GM20431 (cell line): Measurements from ENCODE around the gene TRIM44.
"Not testable (repeated sequence)": the region's sequence is repeated elsewhere in the genome, so short reads cannot be mapped to it uniquely, and the experiment has no call there.

Experiments
- in situ Hi-C: fragments of 300-500 bp; cut with MseI, MboI; formaldehyde crosslinking; loops from one replicate; pipeline ENCODE4 v1.15.0; 2020; ENCODE audit warnings: low sequenced_read_pairs; ENCODE audit not compliant: unreplicated experiment

Gene TRIM44

DNA sequence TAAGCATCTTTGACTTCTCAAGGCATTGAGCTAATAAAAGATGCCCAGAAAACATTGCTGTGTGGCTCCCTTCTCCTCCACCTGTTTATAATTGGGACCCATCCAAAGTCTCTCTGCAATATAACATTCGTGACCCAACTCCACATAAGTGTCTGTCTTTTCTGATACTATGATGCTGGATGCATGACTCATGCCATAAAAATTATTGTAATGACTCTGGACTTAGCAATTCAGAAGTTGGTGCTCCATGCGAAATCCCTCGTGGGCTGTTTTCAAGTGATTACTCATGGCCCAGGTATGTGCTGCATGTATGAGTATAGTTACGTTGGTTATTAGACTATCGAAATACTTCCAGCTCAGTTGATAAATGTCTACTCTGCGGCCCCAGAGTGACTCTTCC lies 32.7 kb upstream of the TRIM44 start:
- in situ Hi-C loops: no loop called here

DNA sequence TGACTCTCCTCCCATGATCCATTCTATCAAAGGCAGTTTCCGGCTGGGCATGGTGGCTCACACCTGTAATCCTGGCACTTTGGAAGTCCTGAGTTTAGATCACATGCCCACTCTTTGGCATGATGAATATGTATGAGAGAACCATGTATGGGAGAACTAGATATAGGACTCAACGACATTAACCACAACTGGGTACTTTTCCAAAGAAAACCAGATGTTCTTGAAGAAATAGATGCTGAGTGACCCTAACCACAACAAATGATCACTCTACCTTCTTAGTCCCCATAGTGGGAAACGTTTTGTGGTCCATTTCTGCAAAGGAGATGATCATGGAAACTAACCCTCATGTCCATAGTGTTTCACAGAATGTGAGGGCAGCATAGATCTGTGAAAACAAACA lies 30.7 kb upstream of the TRIM44 start:
- in situ Hi-C loops: no loop called here

DNA sequence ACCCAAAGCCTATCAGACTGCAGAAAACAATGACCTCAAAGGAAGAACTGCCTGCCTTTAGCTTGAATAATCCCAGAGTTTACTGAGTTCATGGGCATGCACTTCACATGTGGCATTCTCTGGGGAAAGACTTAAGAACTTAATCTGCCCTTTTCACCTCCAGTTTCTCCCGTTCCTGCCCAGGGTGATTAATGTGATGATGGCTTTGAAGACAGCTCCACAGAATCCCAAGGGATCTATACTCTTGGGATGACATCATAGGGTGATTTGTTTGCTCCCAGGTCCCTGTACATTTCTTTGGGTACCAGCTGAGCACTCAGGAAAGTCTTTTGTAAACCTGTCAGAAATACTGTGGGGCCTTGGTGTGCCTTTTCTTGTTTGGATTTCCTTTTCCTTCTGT lies 30.3 kb upstream of the TRIM44 start:
- in situ Hi-C loops: no loop called here

DNA sequence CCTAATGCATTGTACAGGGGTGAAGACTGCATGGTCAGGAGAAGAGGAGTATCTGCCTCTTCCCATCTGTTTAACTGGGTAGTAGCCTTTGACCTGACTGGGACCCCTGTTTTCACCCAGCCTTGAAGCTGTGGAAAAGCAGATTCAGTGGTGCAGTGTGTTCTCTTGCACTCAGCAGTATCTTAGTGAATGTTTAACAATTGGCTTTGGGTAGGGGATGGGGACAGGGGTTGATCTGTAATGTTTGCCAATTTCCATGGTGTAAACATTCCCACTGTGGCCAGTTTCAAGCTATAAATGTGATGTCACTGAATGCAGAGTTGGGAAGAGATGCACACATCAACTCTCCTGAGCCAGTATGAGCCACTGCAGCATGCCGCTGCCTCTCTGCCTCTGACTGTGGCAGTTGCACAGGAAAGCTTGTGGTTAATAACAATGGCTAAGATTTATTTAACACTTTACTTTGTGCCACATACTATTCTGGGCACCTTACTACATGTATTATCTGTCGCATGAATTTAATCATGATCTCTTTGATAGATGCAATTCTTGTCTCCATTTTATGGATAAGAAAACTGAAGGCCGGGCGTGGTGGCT lies 28.6 kb upstream of the TRIM44 start:
- in situ Hi-C loops: no loop called here

DNA sequence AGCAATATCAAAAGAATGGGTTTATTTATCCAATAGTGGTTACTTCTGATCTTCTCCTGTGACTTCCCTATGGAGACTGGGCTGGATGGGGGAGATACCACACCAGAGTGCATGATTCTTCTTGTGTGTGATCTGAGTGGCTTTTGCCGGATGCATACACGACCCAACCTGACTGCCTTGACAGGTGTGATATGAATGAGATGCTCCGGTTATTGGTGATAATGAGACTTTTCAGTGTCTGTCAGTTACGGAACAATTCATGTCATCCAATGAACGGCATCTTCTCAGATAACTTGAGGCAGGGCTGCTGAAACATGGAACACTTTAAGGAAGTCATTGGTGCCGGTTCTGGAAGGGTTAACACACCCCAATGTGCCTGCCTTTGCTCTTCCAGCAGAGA lies 26.6 kb upstream of the TRIM44 start:
- in situ Hi-C loops: no loop called here

DNA sequence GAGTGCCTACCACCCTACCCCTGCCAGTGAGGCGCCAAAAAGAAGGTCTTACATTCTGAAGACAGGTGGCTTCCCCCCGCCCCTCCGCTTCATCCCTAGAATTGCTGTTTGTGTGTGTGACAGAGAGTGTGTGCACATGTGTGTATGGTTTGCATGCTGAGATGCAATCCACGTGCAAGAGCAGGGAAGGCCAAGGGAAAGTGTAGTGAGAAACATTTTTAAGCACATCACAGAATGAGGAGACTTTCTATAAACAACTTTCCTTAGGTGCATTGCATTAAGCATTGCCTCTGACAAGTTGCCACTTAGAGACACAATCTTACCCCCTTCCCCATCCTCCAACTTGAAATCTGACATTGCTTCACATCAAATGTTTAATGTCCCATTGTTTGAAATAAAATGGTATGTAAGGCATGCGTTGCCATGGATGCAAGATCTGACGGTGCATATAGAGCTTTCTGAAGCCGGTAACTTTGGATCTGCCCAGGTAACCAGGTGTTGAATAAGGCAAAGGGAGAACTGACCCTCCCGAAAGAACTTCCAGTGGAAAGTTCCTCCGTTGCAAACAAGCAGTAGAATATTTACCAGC lies 22.9 kb upstream of the TRIM44 start:
- in situ Hi-C loops: no loop called here

DNA sequence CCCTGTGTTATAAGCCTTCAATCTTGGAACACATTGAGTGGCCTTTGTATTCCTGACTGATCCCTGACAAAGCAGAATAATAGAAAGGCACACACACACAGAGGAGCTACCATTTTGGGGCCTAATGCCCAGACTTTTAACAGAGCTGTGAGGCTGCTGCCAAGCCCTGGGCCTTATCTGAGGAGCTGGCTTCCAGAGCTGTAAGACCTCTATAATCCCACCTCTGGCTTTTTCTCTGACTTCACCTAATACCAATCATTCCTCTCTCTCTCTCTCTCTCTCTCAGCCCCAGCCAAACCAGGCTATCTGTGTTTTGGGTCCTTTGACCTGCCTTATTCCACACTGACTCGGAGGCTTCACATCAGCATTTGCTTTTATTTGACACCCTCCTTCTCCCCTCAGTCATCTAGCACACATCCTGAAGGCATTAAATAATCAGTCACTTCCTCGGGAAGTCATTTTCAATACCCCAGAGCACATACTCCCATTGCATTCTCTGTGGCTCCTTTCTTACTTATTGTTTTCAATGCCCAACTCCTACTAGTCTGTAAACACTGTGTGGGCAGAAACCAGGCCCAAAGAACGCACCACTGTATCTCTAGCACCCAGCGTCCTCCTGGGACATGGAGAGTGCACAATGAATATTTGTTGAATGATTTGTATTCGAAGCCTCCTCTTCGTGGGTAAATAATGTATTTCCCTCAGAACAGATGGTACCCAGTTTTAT lies 21.2 kb upstream of the TRIM44 start:
- in situ Hi-C loops: no loop called here

DNA sequence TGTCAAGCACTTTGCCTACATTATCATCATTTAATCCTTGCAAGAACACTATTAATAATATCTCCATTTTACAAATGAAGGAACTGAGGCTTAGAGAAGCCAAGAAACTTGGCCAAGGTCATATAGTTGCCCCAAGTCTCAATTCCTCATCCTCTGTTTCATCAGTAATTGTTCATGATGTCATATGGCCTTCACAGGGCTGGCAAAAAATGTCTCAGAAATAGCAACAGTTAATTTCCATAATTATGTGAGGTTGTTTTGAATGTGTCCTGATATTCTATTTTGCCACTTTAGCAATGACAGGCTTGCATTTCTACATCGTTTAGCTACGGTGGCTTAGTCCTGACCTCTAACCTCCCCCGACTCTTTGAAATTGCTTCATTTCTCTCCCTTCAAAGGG lies 20.6 kb upstream of the TRIM44 start:
- in situ Hi-C loops: no loop called here

DNA sequence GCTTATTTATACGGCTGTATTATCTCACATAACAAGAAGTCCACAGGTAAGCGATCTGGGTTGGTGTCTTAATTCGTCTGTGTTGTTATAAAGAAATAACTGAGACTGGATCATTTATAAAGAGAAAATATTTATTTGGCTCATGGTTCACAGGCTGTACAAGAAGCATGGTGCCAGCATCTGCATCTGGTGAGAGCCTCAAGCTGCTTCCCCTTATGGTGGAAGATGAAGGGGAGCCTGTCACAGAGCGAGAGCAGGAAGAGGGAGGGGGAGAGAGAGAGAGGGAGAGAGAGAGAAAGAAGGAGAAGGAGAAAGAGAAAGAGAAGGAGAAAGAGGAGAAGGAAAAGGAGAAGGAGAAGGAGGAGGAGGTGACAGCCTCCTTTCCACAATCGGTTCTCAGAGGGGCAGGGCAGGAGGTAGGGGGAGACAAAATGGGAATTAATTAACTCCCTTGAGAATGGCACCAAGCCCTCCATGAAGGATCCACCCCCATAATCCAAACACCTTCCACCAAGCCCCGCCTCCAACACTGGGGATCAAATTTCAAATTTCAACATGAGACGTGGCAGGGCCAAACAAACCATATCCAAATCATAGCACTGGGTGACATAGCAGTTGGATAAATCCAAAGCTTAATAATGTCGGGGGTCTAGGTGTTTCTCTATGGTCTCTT lies 15.0 kb upstream of the TRIM44 start:
- in situ Hi-C loops: no loop called here

DNA sequence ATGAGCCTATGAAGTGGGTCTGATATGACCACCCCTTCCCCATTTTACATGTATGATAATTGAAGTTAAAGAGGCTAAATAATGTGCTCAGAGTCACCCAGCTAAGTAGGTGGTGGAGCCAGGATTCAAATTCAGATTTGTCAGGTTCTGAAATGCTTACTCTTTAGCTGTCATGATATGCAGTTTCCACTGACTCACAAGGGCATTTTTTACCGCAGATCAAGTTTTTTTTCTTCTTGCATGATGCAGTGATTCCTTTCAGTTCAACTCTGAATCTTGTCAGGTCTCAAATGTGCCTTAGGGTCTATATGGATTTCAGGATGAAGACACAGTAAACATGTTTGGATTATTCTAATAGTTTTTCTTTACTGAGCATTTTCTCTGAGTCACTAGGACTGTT lies 12.6 kb upstream of the TRIM44 start:
- in situ Hi-C loops: no loop called here

DNA sequence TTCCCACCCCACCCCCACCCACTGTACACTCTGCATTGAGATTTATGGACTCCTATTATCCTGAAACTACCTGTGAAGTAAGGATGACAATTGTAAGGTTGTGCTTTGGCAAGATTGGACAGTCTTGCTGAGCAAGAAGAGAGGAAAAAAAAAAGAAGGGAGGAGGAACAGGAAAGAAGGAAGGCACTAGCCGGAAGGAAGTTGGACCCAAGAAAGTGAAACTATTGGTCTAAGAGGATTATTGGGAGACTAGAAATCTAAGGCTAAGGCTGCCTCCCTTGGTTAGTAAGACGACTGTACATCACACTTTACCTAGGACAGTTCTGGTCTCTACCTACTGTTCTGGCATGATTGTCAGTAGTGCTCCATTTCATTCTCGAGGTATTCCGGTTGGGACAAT lies 12.1 kb upstream of the TRIM44 start:
- in situ Hi-C loops: no loop called here

DNA sequence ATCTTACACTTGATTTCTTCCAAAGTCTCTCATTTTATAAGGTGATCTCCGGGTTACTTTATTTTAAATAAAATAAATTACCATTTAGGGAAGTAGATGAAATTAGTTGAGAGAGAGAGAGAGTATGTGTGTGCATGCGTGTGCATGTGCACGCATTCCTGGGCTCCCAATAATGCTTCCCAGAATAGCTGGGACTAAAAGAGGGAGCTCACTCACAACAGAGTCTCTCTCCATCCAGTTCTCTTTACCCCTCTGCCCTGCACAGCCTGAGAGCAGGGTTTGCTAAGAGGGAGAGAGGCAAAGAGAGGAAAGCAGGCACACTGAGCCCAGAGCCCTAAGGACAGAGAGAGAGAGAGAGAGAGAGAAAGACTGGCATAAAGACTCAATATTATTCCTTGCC lies 11.3 kb upstream of the TRIM44 start:
- in situ Hi-C loops: no loop called here

DNA sequence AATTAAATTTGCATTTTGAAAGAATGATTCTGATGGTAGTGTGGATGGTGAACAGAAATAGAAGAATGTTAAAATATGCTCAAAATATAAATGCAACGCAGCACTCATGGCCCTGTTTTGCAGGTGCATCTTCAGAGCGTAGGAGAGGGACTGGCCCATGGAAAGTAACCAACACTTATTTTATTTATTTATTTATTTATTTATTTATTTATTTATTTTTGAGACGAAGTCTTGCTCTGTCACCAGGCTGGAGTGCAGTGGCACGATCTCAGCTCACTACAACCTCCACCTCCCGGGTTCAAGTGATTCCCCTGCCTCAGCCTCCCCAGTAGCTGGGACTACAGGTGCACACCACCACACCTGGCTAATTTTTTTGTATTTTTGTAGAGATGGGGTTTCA lies 9.8 kb upstream of the TRIM44 start:
- in situ Hi-C loops: not testable (repeated sequence)

DNA sequence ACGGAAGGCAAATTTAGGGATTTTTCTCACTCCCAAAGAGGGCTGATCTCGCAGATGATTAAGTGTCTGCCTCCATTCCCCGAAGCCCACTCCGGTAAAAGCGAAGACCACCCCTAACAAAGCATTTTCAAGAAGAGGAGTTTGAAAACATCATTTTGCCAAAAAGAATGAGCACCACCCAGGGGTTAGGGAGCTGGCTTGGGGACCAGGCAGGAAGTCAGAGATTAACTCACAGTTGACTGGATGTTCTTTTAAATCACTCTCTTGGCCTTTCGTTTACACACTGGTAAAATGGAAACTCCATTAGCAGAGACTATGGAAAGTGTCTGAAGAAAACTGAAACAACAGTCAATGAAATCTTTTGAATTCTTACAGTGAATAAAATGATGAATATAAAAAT lies 7.9 kb upstream of the TRIM44 start:
- in situ Hi-C loops: no loop called here

DNA sequence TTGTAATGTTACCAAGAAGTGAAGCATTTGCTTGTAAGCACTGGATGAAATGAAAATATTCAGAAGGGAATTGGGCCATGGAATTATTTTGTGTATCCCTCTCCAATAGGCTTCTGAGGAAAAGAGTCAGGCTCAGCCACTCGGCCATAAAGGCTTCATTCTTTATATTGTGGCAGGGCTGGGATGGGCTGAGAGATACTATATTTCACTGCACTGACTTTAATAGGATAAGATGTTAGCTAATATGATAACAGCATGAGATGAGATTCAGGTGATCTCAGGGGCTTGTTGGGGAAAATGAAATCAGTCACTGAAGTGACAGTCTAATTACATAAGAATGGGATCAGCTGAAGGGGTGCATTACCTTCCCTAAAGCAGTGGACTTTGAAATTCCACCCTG lies 7.3 kb upstream of the TRIM44 start:
- in situ Hi-C loops: no loop called here

DNA sequence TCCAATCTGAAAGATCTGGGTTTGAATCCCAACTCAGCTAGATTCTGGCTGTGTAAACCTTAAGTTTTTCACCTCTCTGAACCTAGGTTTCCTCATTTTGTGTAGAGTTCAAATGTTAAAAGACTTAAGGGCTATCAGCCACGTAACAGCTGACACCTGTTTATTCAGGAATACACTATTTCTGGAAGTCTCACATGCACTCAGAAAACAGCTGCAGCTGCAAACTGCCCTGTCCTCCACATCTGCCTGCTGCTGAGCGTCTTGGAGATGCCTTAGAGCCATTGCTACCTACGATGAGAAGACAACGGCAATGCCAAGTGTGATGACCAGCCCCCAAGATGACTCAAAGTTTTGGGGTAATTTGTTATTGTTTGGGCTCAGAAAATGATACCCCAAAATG lies 6.7 kb upstream of the TRIM44 start:
- in situ Hi-C loops: no loop called here

DNA sequence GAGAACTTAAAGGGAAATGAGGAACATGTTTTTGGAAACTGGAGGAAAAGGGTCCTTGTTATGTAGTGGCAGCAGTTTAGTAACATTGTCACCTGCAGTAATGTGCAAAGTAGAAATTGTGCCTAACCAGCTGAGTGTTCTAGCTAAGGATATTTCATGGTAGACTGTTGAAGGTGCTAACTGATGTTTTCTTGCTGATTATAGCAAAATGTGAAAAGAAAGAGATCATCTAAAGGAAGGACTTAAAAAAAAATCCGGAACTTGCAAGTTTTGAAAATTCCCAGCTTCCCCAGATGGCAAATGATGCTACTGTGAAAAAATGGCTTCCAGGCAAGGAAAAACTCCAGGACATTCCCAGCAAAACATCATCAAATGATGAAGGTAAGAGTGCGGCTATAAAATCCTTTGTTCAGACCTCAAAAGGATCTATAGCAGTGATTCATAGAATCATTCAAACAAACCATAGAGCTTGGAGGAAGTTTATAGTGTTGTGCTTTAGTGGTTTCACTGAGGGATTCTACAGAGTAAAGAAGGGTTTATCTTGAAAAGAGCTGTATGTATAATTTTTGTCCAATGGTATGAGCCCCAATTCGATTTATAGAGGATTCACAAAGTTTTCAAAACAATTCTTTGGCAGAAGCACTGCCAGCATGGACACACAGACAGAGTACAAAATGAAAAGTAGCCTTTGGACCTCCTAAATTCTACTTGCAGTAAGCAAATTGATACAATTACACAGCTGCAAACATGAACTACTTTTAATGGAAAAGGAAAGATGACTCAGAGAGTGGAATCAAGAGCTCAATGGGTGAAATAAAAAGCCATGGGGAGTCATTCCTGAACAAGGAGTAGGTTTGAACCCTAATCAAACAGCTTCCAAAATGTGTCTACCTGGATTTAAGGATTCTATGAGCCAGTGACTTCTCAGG lies 4.3 kb upstream of the TRIM44 start:
- in situ Hi-C loops: no loop called here

DNA sequence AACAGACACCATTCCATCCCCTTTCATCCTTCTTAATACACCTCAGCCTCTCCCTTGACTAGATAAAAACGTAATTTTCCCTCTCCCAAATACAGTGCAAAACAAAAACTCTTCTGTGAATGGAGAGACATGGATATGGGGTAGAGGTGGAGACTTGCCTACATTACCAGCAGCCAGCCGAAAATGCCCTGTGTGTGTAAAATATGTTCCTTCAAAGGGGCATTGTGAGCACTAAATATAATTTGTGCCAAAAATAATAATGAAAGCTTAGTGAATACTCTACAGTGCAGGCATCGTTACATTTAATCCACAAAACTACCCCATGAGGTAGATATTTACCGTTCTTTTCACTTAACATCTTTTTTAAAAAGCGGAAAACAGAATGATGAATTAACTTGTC lies 1.0 kb upstream of the TRIM44 start:
- in situ Hi-C loops: no loop called here

DNA sequence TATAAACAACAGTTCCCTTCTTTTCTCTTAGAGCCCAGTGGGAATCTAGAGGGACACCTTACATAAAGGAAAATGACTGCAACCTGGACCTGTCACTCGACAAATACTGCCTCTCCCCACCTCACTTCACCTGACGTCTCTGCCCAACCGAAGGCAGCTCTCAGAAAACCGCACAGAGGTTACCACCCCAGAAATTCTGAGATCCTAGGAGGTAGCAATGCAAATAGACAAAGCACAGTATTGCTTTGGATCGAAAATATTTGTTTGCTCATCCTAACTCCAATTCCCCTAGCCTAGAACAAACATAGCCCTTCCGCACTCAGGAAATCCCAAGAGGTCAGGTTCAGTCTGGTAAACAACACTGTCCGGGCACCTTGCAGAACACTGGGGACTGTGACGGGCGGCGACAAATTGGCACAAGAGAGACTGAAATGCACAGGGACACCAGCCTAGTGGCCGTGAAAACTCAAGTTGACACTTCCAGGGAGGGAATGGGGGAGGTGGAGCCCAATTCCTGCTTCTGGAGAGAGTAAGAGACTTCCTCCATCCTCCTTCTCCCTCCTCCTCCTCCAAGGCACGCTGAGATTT lies 420 bp upstream of the TRIM44 start:
- in situ Hi-C loops: no loop called here

DNA sequence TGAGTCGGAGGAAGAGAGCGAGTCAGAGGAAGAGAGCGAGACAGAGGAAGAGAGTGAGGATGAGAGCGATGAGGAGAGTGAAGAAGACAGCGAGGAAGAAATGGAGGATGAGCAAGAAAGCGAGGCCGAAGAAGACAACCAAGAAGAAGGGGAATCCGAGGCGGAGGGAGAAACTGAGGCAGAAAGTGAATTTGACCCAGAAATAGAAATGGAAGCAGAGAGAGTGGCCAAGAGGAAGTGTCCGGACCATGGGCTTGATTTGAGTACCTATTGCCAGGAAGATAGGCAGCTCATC lies 780 bp downstream of the TRIM44 start:
- in situ Hi-C loops: no loop called here
